Activated CD8-positive, alpha-beta memory T cell treated with anti-CD3 and anti-CD28 coated beads for 36 hours (primary cell): Measurements from ENCODE around the gene NFX1. TPM values are rescaled to one million over a fixed set of nuclear protein-coding genes. Genes with fewer than 3 reads are reported as not detected.

Experiments
- CTCF ChIA-PET: fragments of 350-600 bp; sonication (Branson Sonifier 250); formaldehyde crosslinking; loops from one replicate; lab custom pipeline; 2021; ENCODE audit warnings: antibody characterized with exemption; lab: Charles Lee
- POLR2A ChIA-PET: fragments of 350-600 bp; sonication (Branson Sonifier 250); formaldehyde crosslinking; loops from one replicate; lab custom pipeline; 2021; ENCODE audit warnings: antibody characterized with exemption; lab: Charles Lee
- total RNA-seq, 2 experiments: library from RNA; stranded (reverse); gene quantifications; one replicate each; pipeline ENCODE4 v1.2.3, GENCODE V29; 2021

The NFX1 gene
- total RNA-seq, 2 experiments from 2014 or later, result 41.2 to 42.7 TPM

- POLR2A ChIA-PET, result no interaction called here
- CTCF ChIA-PET, result no interaction called here
Measured at GRCh38 chr9:33294670-33295432, 4.5 kb downstream of the NFX1 start.

- ChIA-PET CTCF (no interaction called here), POLR2A (no interaction called here)
Measured at GRCh38 chr9:33295571-33295970, 5.3 kb downstream of the NFX1 start.

GRCh38 chr9:33297432-33297831 lies 7.1 kb downstream of the NFX1 start:
- ChIA-PET POLR2A (no interaction called here), CTCF (interaction anchor here (1.3 kb wide), 1 partner anchor 10 kb away, joined by 5 read pairs; no protein-coding TSS in a partner anchor)

GRCh38 chr9:33300546-33300945 lies 10.2 kb downstream of the NFX1 start:
- ChIA-PET CTCF (interaction anchor here (0.7 to 1.3 kb wide), 3 partner anchors 10 to 26 kb away, joined by 3 to 5 read pairs (median 3); no protein-coding TSS in a partner anchor), POLR2A (no interaction called here)

GRCh38 chr9:33304362-33304761 lies 14.0 kb downstream of the NFX1 start:
- POLR2A ChIA-PET, result interaction anchor here (0.7 kb wide), 1 partner anchor 13 kb away, joined by 5 read pairs; no protein-coding TSS in a partner anchor
- CTCF ChIA-PET, result no interaction called here

- CTCF ChIA-PET, result interaction anchor here (0.8 kb wide), 1 partner anchor 15 kb away, joined by 3 read pairs; no protein-coding TSS in a partner anchor
- POLR2A ChIA-PET, result no interaction called here
Measured at GRCh38 chr9:33306037-33306436, 15.7 kb downstream of the NFX1 start.

- POLR2A ChIA-PET, result no interaction called here
- CTCF ChIA-PET, result interaction anchor here (0.7 kb wide), 1 partner anchor 1278 kb away, joined by 3 read pairs; no protein-coding TSS in a partner anchor
Measured at GRCh38 chr9:33307067-33307466, 16.8 kb downstream of the NFX1 start.

GRCh38 chr9:33309903-33310302 lies 19.6 kb downstream of the NFX1 start:
- ChIA-PET POLR2A (interaction anchor here (0.5 kb wide), 1 partner anchor 25 kb away, joined by 4 read pairs; no protein-coding TSS in a partner anchor), CTCF (interaction anchor here (1.0 kb wide), 1 partner anchor 9 kb away, joined by 3 read pairs; no protein-coding TSS in a partner anchor)

- CTCF ChIA-PET, result interaction anchor here (1.0 kb wide), 1 partner anchor 10 kb away, joined by 3 read pairs; no protein-coding TSS in a partner anchor
- POLR2A ChIA-PET, result no interaction called here
Measured at GRCh38 chr9:33310748-33311147, 20.4 kb downstream of the NFX1 start.

GRCh38 chr9:33311953-33312352 lies 21.6 kb downstream of the NFX1 start:
- POLR2A ChIA-PET, result no interaction called here
- CTCF ChIA-PET, result no interaction called here

- CTCF ChIA-PET, result no interaction called here
- POLR2A ChIA-PET, result no interaction called here
Measured at GRCh38 chr9:33315371-33315770, 25.1 kb downstream of the NFX1 start.

GRCh38 chr9:33317136-33317535 lies 26.8 kb downstream of the NFX1 start:
- POLR2A ChIA-PET, result interaction anchor here (0.6 to 0.8 kb wide), 2 partner anchors 10 to 13 kb away, joined by 5 read pairs; no protein-coding TSS in a partner anchor

GRCh38 chr9:33318225-33318624 lies 27.9 kb downstream of the NFX1 start:
- CTCF ChIA-PET, result no interaction called here
- POLR2A ChIA-PET, result no interaction called here

More at GRCh38 chr9:33317136-33317535, 26.8 kb downstream of the NFX1 start:
- CTCF ChIA-PET, result interaction anchor here (0.6 to 0.7 kb wide), 3 partner anchors 18 to 1327 kb away, joined by 3 to 6 read pairs (median 3); no protein-coding TSS in a partner anchor

- POLR2A ChIA-PET, result no interaction called here
Measured at GRCh38 chr9:33318781-33319180, 28.5 kb downstream of the NFX1 start.

GRCh38 chr9:33320230-33320567 lies 29.9 kb downstream of the NFX1 start:
- ChIA-PET CTCF (interaction anchor here (0.9 kb wide), 1 partner anchor 96 kb away, joined by 4 read pairs; no protein-coding TSS in a partner anchor), POLR2A (interaction anchor here (1.4 kb wide), 1 partner anchor 30 kb away, joined by 3 read pairs; the partner anchor contains the start of gene NFX1)

More at GRCh38 chr9:33318781-33319180, 28.5 kb downstream of the NFX1 start:
- CTCF ChIA-PET, result no interaction called here

- POLR2A ChIA-PET, result interaction anchor here (1.4 kb wide), 1 partner anchor 31 kb away, joined by 3 read pairs; the partner anchor contains the start of gene NFX1
Measured at GRCh38 chr9:33320568-33321261, 30.4 kb downstream of the NFX1 start.

GRCh38 chr9:33329117-33329563 lies 38.8 kb downstream of the NFX1 start:
- POLR2A ChIA-PET, result no interaction called here
- CTCF ChIA-PET, result no interaction called here

More at GRCh38 chr9:33320568-33321261, 30.4 kb downstream of the NFX1 start:
- CTCF ChIA-PET, result interaction anchor here (0.9 kb wide), 2 partner anchors 55 to 95 kb away, joined by 3 to 4 read pairs; no protein-coding TSS in a partner anchor

GRCh38 chr9:33329979-33330378 lies 39.7 kb downstream of the NFX1 start:
- POLR2A ChIA-PET, result no interaction called here
- CTCF ChIA-PET, result interaction anchor here (1.0 kb wide), 1 partner anchor 40 kb away, joined by 3 read pairs; the partner anchor contains the start of gene NFX1

- ChIA-PET CTCF (no interaction called here), POLR2A (no interaction called here)
Measured at GRCh38 chr9:33331377-33331891, 41.1 kb downstream of the NFX1 start.
